Right lobe of liver (tissue), 6 donors: ENCODE results near the gene ITPR2. TPM values are rescaled to one million over a fixed set of nuclear protein-coding genes. Genes with fewer than 3 reads are reported as not detected.

Experiments used
- ATAC-seq, 4 donors: fragments of 200-7000 bp; cut with Tn5 transposase; one replicate each; pipeline ENCODE4 v1.9.1; 2020; ENCODE audit warnings: mild to moderate bottlenecking in 4 of 4, moderate library complexity in 4 of 4
- DNase-seq, 3 donors: peaks; one replicate each; pipeline ENCODE4 v3.0.0-alpha.2; 2020
- H3K27ac ChIP-seq, 3 donors: fragments of 200-600 bp; one replicate each; pipeline ENCODE4 v1.8.0; 2022
- H3K27me3 ChIP-seq, 2 donors: fragments of 200-600 bp; one replicate each; pipeline ENCODE4 v1.8.0; 2022
- H3K36me3 ChIP-seq, 4 donors: fragments of 200-600 bp; sonication (generic) in 1 of 4; one replicate each; pipeline versions ENCODE4 v1.5.1 to v1.8.0; 2017 to 2022; ENCODE audit warnings: control low read depth in 1 of 4
- H3K4me1 ChIP-seq, 4 donors: fragments of 200-600 bp; sonication (generic) in 1 of 4; one replicate each; pipeline versions ENCODE4 v1.5.1 to v1.8.0; 2017 to 2022; ENCODE audit warnings: control low read depth in 1 of 4
- H3K4me3 ChIP-seq, 3 donors: fragments of 200-600 bp; one replicate each; pipeline ENCODE4 v1.8.0; 2022
- H3K9me3 ChIP-seq, 4 donors: fragments of 200-600 bp; sonication (generic) in 1 of 4; one replicate each; pipeline versions ENCODE4 v1.5.1 to v1.8.0; 2017 to 2022; ENCODE audit warnings: control low read depth in 1 of 4
- POLR2A ChIP-seq: fragments of 450-650 bp; IDR thresholded peaks from one replicate; pipeline ENCODE4 v1.6.1; 2017; ENCODE audit warnings: antibody characterized with exemption, mild to moderate bottlenecking
- WGBS: methylation state at CpG from one replicate; pipeline ENCODE4 v1.1.6; 2018; ENCODE audit warnings: low coverage, low lambda C conversion rate; ENCODE audit not compliant: insufficient coverage; ENCODE audit errors: missing lambda C conversion rate; 5-methylcytosine and 5-hydroxymethylcytosine counted together
- intact Hi-C, 2 donors: fragments of 100-400 bp; cut with DNase I; formaldehyde crosslinking; loops; one replicate each; pipeline versions ENCODE4 v1.11.2 to v1.14.1; 2022
- total RNA-seq, 6 experiments: library from RNA; depleted of rRNA in 2 of 6; stranded (reverse); fragments of >200 nt in 2 of 6; fragmentation: NEBNext Ultra II Directional in 3 of 6; extraction: Animal tissue kit (Norgen Biotek cat#: 25700) in 3 of 6; gene quantifications; one replicate each; pipeline versions ENCODE4 v1.1.0 to v1.2.4, GENCODE V29; 2016 to 2023
- TF ChIP-seq, protein P1 (sequence below), 4 donors: fragments of 200-600 bp in 3 of 4; fragments of 450-650 bp in 1 of 4; IDR thresholded peaks; one replicate each; pipeline versions ENCODE4 v1.5.1 to v1.8.0; 2016 to 2022; ENCODE audit warnings: antibody characterized with exemption in 4 of 4, mild to moderate bottlenecking in 2 of 4
- donor health status: DM: no; HTN: yes; CAD: no.
- donor health status: DM: no; HTN: no; CAD: no.
- donor health status: DM: no; HTN: no; CAD: no.
- donor health status: DM: no; HTN: yes; CAD: no.
- donor health status: DM: no; HTN: yes; CAD: no.

The ITPR2 gene
- total RNA-seq, 6 experiments from 2014 or later = 39.3 to 114 (median 57.2) TPM

DNA sequence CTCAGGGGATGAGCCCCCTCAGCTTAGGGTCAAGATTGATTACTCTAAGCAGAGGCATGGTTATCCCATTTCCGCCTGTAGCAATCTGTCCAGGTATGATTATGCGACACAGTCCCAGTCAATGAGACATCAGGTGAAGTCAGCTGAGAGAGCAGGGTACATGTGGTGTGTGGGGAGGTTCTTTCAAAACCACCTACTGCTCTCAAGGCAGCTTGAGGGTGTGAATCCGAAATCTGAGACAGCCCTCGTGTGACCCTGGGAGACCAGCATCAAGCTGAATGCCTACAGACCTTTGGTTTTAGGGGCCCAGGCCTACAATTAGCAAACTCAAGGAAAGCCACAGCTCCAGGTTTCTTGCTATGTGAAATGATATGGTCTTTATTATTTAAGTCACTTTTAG, 275.7 kb downstream of the ITPR2 start:
- Histone ChIP-seq H3K36me3 (peaks cover 0 to 32% (median 8%) of the 10 kb centered on the region in 4 donors), H3K9me3 (no peaks in the 10 kb centered on the region), H3K27me3 (no peaks in the 10 kb centered on the region), H3K4me3 (no peak overlapping the region), H3K27ac (no peak overlapping the region), H3K4me1 (no peaks in the 10 kb centered on the region)
- DNase-seq = no peak
- no peak for ATAC-seq
- intact Hi-C loops = no loop called here
- WGBS = 100% methylated on average over 2 of the region's 4 CpGs
- TF ChIP-seq POLR2A = no peak
- TF ChIP-seq, protein P1, sequence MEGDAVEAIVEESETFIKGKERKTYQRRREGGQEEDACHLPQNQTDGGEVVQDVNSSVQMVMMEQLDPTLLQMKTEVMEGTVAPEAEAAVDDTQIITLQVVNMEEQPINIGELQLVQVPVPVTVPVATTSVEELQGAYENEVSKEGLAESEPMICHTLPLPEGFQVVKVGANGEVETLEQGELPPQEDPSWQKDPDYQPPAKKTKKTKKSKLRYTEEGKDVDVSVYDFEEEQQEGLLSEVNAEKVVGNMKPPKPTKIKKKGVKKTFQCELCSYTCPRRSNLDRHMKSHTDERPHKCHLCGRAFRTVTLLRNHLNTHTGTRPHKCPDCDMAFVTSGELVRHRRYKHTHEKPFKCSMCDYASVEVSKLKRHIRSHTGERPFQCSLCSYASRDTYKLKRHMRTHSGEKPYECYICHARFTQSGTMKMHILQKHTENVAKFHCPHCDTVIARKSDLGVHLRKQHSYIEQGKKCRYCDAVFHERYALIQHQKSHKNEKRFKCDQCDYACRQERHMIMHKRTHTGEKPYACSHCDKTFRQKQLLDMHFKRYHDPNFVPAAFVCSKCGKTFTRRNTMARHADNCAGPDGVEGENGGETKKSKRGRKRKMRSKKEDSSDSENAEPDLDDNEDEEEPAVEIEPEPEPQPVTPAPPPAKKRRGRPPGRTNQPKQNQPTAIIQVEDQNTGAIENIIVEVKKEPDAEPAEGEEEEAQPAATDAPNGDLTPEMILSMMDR (IDR thresholded peaks at IDR 0.05) = no peak

DNA sequence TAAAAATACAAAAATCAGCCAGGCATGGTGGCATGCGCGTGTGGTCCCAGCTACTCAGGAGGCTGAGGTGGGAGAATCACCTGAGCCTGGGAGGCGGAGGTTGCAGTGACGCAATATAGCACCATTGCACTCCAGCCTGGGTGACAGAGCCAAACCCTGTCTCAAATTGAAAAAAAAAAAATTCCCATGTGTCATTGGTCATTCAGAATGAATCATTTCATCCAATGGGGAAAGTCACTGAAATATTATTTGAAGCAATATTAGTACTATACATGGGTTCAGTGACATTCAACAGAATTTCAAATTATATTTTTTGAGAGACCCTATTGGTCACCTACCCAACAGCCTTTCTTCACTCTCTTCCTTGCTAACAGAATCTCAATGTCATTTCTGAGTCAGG, 276.1 kb downstream of the ITPR2 start:
- no peak overlapping the region for H3K27ac ChIP-seq
- DNase-seq (no peak), ATAC-seq (no peak)
- WGBS = 96% methylated on average over 4 of the region's 4 CpGs
- intact Hi-C loops = no loop called here
- no peaks in the 10 kb centered on the region for H3K4me1 ChIP-seq
- peaks cover 0 to 32% (median 9%) of the 10 kb centered on the region in 4 donors for H3K36me3 ChIP-seq
- TF ChIP-seq POLR2A = no peak
- TF ChIP-seq, protein P1 (IDR thresholded peaks at IDR 0.05) = no peak
- H3K4me3 ChIP-seq = no peak overlapping the region
- no peaks in the 10 kb centered on the region for H3K27me3 ChIP-seq
- no peaks in the 10 kb centered on the region for H3K9me3 ChIP-seq

DNA sequence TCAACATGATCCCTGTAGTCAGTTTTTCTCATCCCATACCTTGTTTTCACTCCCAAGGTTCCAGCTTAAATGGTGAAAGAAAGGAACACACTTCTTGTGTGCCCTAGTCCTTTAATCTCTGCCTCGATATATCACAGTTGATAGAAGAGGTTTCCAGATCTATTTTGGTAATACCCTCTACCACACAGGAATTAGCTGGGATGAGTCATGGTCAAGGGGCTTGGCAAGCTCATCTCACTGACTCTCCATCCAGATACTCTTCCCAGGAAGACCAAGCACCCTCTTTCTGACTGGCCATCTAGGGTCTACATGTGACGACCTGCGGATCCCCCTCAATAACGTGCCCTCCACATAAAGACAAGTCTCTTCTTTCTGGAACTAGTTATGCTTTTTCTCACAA, 277.9 kb downstream of the ITPR2 start:
- H3K36me3 ChIP-seq = peaks cover 0 to 27% (median 10%) of the 10 kb centered on the region in 4 donors
- no peaks in the 10 kb centered on the region for H3K9me3 ChIP-seq
- H3K27ac ChIP-seq = no peak overlapping the region
- WGBS = 98% methylated on average over 4 of the region's 4 CpGs
- intact Hi-C loops = no loop called here
- no peak for DNase-seq
- H3K4me1 ChIP-seq = no peaks in the 10 kb centered on the region
- no peak overlapping the region for H3K4me3 ChIP-seq
- TF ChIP-seq, protein P1 (IDR thresholded peaks at IDR 0.05) = no peak
- no peak for TF ChIP-seq POLR2A
- ATAC-seq = no peak
- no peaks in the 10 kb centered on the region for H3K27me3 ChIP-seq

DNA sequence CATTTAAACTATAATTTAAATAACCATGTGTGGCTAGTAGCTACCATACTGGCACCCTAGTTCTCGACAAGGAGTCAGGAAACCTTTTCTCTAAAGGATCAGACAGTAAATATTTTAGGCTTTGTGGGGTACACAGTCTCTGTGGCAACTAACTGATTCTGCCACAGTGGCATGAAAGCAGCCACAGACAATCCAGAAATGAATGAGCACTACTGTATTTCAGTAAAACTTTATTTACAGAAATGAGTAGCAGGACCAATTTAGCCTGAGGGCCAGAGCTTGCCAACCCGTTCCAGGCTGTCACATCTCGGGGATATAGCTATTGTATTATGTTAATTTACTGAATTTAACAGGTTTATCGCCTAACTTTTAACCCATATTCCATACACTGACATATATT, 278.7 kb downstream of the ITPR2 start:
- no peaks in the 10 kb centered on the region for H3K9me3 ChIP-seq
- H3K36me3 ChIP-seq = peaks cover 0 to 29% (median 10%) of the 10 kb centered on the region in 4 donors
- intact Hi-C loops = no loop called here
- ATAC-seq (no peak), DNase-seq (no peak)
- H3K4me3 ChIP-seq = no peak overlapping the region
- TF ChIP-seq POLR2A = no peak
- TF ChIP-seq, protein P1 (IDR thresholded peaks at IDR 0.05) = no peak
- H3K27ac ChIP-seq = no peak overlapping the region
- no peaks in the 10 kb centered on the region for H3K4me1 ChIP-seq
- 90% methylated on average over 4 of the region's 4 CpGs for whole genome bisulfite sequencing
- H3K27me3 ChIP-seq = no peaks in the 10 kb centered on the region

DNA sequence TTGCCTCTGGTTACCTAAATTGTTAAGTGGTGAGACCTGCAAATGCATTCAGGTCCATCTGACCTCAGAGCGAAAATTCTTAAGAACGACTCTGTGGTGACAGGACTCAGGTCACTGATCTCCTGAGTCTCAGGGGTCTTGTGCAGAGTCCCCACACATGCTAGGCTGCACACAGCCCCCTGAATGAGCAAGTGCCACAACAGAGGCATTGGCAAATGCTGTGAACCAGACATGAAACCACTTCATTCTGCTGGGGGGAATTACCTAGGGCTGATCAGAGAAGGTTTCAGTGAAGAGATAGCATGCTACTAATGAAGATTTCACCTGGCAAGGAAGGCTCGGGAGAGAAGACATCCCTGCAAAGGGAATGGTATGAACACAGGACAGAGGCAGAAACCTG, 281.6 kb downstream of the ITPR2 start:
- H3K36me3 ChIP-seq = peaks cover 0 to 38% (median 10%) of the 10 kb centered on the region in 4 donors
- peaks cover 0 to 6% (median 0%) of the 10 kb centered on the region in 4 donors for H3K4me1 ChIP-seq
- H3K4me3 ChIP-seq = no peak overlapping the region
- no peaks in the 10 kb centered on the region for H3K9me3 ChIP-seq
- DNase-seq (no peak), ATAC-seq (peak in 1 of 4 donors; percentile 26)
- WGBS = 71% methylated on average over 3 of the region's 3 CpGs
- H3K27me3 ChIP-seq = no peaks in the 10 kb centered on the region
- TF ChIP-seq, protein P1 (IDR thresholded peaks at IDR 0.05) = no peak
- no peak for TF ChIP-seq POLR2A
- H3K27ac ChIP-seq = no peak overlapping the region
- intact Hi-C loops = no loop called here
